Epithelial cell of proximal tubule (primary cell): Measurements from ENCODE around the gene GRIP1. TPM values are rescaled to one million over a fixed set of nuclear protein-coding genes. Genes with fewer than 3 reads are reported as not detected.

ENCODE experiments used
- DNase-seq: peaks from one replicate; pipeline ENCODE4 v3.0.0-alpha.2; 2011; ENCODE audit warnings: low read depth
- H3K4me3 ChIP-seq: 2 replicates; pipeline ENCODE4 v1.5.1; 2011; ENCODE audit warnings: low read depth, mild to moderate bottlenecking, low read length
- CTCF ChIP-seq: conservative IDR thresholded peaks from 2 replicates; pipeline ENCODE4 v1.5.1; 2012; ENCODE audit warnings: low read depth, mild to moderate bottlenecking, low read length
- total RNA-seq: library from RNA; depleted of rRNA; stranded (reverse); fragments of >200 nt; gene quantifications from 2 replicates; pipeline ENCODE4 v1.2.3, GENCODE V29; 2015

The GRIP1 gene
- total RNA-seq, 1 donor from 2014 or later, result 1.5 TPM

- no peak for DNase-seq
- H3K4me3 ChIP-seq, result no peak overlapping the region
- no peak for TF ChIP-seq CTCF
Observed at GRCh38 chr12:66541426-66541825, 137.4 kb downstream of the GRIP1 start.

GRCh38 chr12:66539431-66539830 is 139.4 kb downstream of the GRIP1 start:
- no peak for TF ChIP-seq CTCF
- no peak overlapping the region for H3K4me3 ChIP-seq
- DNase-seq, result no peak

- H3K4me3 ChIP-seq, result no peak overlapping the region
- peak; percentile 18 for DNase-seq
- no peak for TF ChIP-seq CTCF
Observed at GRCh38 chr12:66538970-66539369, 139.9 kb downstream of the GRIP1 start.

DNA sequence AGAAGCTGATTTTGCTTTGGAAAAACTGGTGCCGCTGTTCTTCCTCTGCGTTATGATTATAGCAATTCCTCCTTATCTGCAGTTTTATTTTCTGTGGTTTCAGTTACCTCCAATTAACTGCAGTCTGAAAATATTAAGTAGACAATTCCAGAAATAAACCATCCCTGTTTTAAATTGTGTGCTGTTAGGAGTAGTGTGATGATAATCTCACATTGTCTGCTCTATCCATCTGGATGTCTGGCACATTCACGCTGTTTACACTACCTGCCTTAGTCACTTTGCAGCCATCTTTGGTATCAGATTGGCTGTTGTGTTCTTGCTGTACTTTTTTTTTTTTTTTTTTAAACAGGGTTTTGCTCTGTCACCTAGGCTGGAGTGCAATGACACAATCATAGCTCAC is 141.0 kb downstream of the GRIP1 start:
- TF ChIP-seq CTCF, result no peak
- no peak for DNase-seq
- no peak overlapping the region for H3K4me3 ChIP-seq

DNA sequence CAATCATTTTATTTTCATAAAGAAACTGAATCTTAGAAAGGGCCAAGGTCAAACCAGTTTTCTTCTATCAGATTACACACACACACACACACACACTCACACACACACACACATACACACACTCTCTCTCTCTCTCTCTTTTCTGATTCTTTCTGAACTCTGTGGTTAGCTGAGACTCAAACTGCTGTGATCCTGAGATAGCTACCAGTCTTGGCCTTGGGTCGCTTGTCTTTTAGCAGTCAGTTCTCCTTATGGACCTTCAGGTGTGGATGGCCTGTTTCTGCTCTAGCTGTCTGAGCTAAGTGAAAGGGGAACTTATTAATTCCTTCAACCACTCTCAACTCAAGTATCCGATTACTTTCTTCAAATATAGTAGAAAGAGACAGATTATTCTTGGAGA is 145.1 kb downstream of the GRIP1 start:
- TF ChIP-seq CTCF, result no peak
- H3K4me3 ChIP-seq, result no peak overlapping the region
- DNase-seq, result no peak

- TF ChIP-seq CTCF, result no peak
- H3K4me3 ChIP-seq, result no peak overlapping the region
- no peak for DNase-seq
Observed at GRCh38 chr12:66531766-66532165, 147.1 kb downstream of the GRIP1 start.

- no peak overlapping the region for H3K4me3 ChIP-seq
- DNase-seq, result no peak
- TF ChIP-seq CTCF, result no peak
Observed at GRCh38 chr12:66529934-66530333, 148.9 kb downstream of the GRIP1 start.
